HG03571 (cell line): ENCODE results near the gene EFHD2.
"Not testable (repeated sequence)": the region's sequence is repeated elsewhere in the genome, so short reads cannot be mapped to it uniquely, and the experiment has no call there.

Source experiments
- ATAC-seq: cut with Tn5 transposase; IDR thresholded peaks from one replicate; pipeline ENCODE4 v1.9.1; 2021; ENCODE audit not compliant: unreplicated experiment

EFHD2 gene

DNA sequence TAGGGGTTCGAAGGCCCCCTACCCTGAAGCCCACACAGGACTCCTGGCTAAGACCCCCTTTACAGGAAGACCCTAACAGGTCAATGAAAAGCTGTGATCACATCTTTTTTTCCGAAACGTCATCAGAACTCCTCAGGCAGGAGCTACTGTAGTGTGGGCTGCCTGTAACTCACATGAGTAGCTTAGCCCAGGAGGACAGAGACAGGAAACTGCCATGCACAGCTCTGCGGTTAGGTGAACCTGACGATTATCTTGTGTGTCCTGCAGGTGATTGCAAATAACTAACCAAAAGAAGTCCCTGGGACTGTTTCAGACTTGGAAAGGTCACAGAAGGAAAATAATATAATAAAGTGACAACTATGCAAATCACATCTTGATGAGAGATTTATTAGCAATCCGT lies 62.0 kb downstream of the EFHD2 start:
- ATAC-seq: not testable (repeated sequence)

DNA sequence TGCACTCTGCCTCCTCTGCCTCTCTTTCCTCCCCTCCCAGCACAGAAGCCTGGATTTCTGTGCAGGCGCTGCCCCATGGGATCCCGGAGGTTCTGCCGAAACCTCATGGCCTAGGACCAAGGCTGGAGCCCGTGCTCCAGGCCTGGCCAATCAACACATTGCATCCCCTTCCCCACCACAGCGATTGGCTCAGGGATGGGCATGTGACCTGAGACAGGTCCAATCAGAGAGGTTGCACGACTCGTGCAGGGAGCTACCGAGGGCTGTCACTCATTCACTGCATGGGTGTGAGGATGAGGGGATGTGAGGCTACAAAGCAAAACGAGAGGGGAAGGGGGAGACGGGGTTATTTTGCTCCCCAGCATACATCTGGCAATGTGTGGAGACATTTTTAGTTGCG lies 62.9 kb downstream of the EFHD2 start:
- ATAC-seq: no peak

DNA sequence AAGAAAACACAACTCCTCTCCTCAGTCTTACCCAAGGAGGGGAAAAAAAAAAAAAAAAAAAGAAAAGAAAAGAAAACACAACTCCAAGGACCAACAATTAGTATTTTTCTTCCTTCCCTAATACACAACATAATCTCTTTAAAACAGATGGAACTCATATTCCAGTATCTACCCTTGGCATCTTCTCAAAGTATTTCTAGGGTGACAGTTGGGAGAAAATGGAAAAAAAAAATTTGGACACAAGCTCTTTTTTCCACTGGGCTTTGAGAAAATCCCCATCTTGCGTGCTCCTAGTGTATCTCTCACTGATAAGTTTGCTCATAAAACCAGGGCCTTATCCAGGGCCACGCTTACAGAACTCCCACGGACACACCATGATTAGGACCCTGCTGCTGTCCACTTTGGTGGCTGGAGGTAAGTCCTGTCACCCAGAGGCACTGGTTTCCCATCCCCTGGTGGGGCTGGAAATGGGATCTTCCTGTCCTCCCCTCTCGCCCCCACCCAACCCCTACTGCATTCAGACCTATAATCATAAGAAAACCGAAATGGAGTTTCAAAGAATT lies 66.1 kb downstream of the EFHD2 start, which contains the start of gene CELA2B:
CELA2B (plus strand) TSS at position 353 of the 563 bp plus-strand sequence; CDS start at position 375, 22 bp downstream.
- ATAC-seq: no peak

- no peak for ATAC-seq
These were observed 67.2 kb downstream of the EFHD2 start for GRCh38 chr1:15476927-15477326.

GRCh38 chr1:15477646-15478212 lies 68.0 kb downstream of the EFHD2 start:
- no peak for ATAC-seq
